Measurements from ENCODE around the gene PI4KA. TPM values are rescaled to one million over a fixed set of nuclear protein-coding genes. Genes with fewer than 3 reads are reported as not detected.

Gene PI4KA
- total RNA-seq, 2 donors from 2014 or later = 77.3 to 82.4 TPM

- DNase-seq (no peak), ATAC-seq (no peak)
- intact Hi-C loops (cut with DNase I, micrococcal nuclease) = no loop called here
Measured at GRCh38 chr22:20884454-20884853, 25.8 kb upstream of the PI4KA start.

GRCh38 chr22:20882855-20883254 is 24.2 kb upstream of the PI4KA start:
- DNase-seq = no peak
- ATAC-seq = no peak
- intact Hi-C loops (cut with DNase I, micrococcal nuclease) = no loop called here

GRCh38 chr22:20881869-20882815 is 23.5 kb upstream of the PI4KA start:
- intact Hi-C loops (cut with DNase I, micrococcal nuclease) = no loop called here
- no peak for DNase-seq
- no peak for ATAC-seq

- no peak for ATAC-seq
- intact Hi-C loops (cut with DNase I, micrococcal nuclease) = no loop called here
- no peak for DNase-seq
Measured at GRCh38 chr22:20881231-20881630, 22.6 kb upstream of the PI4KA start.

- no peak for DNase-seq
- intact Hi-C loops (cut with DNase I, micrococcal nuclease) = no loop called here
Measured at GRCh38 chr22:20877715-20878114, 19.1 kb upstream of the PI4KA start.

GRCh38 chr22:20875296-20875695 is 16.7 kb upstream of the PI4KA start:
- no peak for DNase-seq
- intact Hi-C loops (cut with DNase I, micrococcal nuclease) = no loop called here
- no peak for ATAC-seq

More at GRCh38 chr22:20877715-20878114, 19.1 kb upstream of the PI4KA start:
- no peak for ATAC-seq

- intact Hi-C loops (cut with DNase I, micrococcal nuclease) = no loop called here
- DNase-seq = no peak
- ATAC-seq = peak; percentile 90
Measured at GRCh38 chr22:20873214-20873613, 14.6 kb upstream of the PI4KA start.

GRCh38 chr22:20869234-20869633 is 10.6 kb upstream of the PI4KA start:
- DNase-seq (no peak), ATAC-seq (no peak)
- intact Hi-C loops (cut with DNase I, micrococcal nuclease) = loop anchor here in 1 of 2 donors (10.0 kb wide), 1 partner anchor 46 kb away; the partner anchor contains the start of gene CRKL

GRCh38 chr22:20868025-20868962 is 9.7 kb upstream of the PI4KA start:
- ATAC-seq = no peak
- no peak for DNase-seq
- intact Hi-C loops (cut with DNase I, micrococcal nuclease) = loop anchor here in 1 of 2 donors (10.0 kb wide), 1 partner anchor 47 kb away; the partner anchor contains the start of gene CRKL

- peak; percentile 94 for ATAC-seq
- peak; percentile 57 to 78 for DNase-seq
- intact Hi-C loops (cut with DNase I, micrococcal nuclease) = loop anchor here in 1 of 2 donors (10.0 kb wide), 1 partner anchor 47 kb away; the partner anchor contains the start of gene CRKL
Measured at GRCh38 chr22:20867179-20868024, 8.8 kb upstream of the PI4KA start.

- ATAC-seq (no peak), DNase-seq (no peak)
- intact Hi-C loops (cut with DNase I, micrococcal nuclease) = loop anchor here in 1 of 2 donors (10.0 kb wide), 1 partner anchor 48 kb away; the partner anchor contains the start of gene CRKL
Measured at GRCh38 chr22:20866736-20867135, 8.1 kb upstream of the PI4KA start.

- intact Hi-C loops (cut with DNase I, micrococcal nuclease) = loop anchor here in 1 of 2 donors (10.0 kb wide), 1 partner anchor 49 kb away; the partner anchor contains the start of gene CRKL
- ATAC-seq = no peak
- DNase-seq = no peak
Measured at GRCh38 chr22:20865875-20866445, 7.3 kb upstream of the PI4KA start.

- intact Hi-C loops (cut with DNase I, micrococcal nuclease) = loop anchor here in 1 of 2 donors (10.0 kb wide), 1 partner anchor 49 kb away; the partner anchor contains the start of gene CRKL
- no peak for ATAC-seq
Measured at GRCh38 chr22:20865331-20865730, 6.7 kb upstream of the PI4KA start.

GRCh38 chr22:20864186-20864908 is 5.7 kb upstream of the PI4KA start:
- ATAC-seq (no peak), DNase-seq (no peak)
- intact Hi-C loops (cut with DNase I, micrococcal nuclease) = loop anchor here in 1 of 2 donors (10.0 kb wide), 1 partner anchor 50 kb away; the partner anchor contains the start of gene CRKL

More at GRCh38 chr22:20865331-20865730, 6.7 kb upstream of the PI4KA start:
- no peak for DNase-seq

- no peak for DNase-seq
- intact Hi-C loops (cut with DNase I, micrococcal nuclease) = loop anchor here in 1 of 2 donors (10.0 kb wide), 1 partner anchor 51 kb away; the partner anchor contains the start of gene CRKL
- ATAC-seq = no peak
Measured at GRCh38 chr22:20863366-20863765, 4.8 kb upstream of the PI4KA start.

GRCh38 chr22:20862540-20862939 is 3.9 kb upstream of the PI4KA start:
- ATAC-seq = no peak
- intact Hi-C loops (cut with DNase I, micrococcal nuclease) = loop anchor here in 1 of 2 donors (10.0 kb wide), 1 partner anchor 52 kb away; the partner anchor contains the start of gene CRKL
- no peak for DNase-seq

- DNase-seq (no peak), ATAC-seq (no peak)
- intact Hi-C loops (cut with DNase I, micrococcal nuclease) = loop anchor here in 1 of 2 donors (10.0 kb wide), 1 partner anchor 55 kb away; the partner anchor contains the start of gene CRKL
Measured at GRCh38 chr22:20859615-20860014, 1.0 kb upstream of the PI4KA start.

Data from left colon (tissue), 2 donors.